HG03064 (cell line): ENCODE results near the gene SMPD4.
A peak's percentile ranks its signal among the peaks of the same experiment; 100 is the strongest.
"Not testable (repeated sequence)": the region's sequence is repeated elsewhere in the genome, so short reads cannot be mapped to it uniquely, and the experiment has no call there.

Experiments used
- ATAC-seq: cut with Tn5 transposase; IDR thresholded peaks from one replicate; pipeline ENCODE4 v1.9.1; 2021; ENCODE audit warnings: low read depth; ENCODE audit not compliant: unreplicated experiment

SMPD4 gene

DNA sequence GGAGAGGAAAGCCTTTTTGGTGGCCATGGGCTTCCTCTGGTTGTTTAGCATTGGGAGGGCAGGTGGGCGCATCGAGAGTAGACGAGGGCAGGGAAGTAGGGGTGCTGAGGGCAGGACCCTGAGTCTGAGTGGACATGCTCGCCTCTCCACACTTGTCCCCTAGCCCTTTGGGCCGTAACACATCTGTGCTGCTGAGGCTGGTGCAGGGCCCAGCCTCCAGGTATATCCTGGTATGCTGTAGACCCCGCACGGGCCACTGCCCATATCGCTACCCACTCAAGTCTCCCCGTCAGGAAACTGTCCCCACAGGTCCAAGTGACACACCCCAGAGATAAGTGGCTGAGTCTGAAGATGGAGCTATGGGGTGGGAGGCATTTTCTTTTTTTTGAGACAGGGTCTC lies 22.8 kb downstream of the SMPD4 start:
- ATAC-seq: no peak

DNA sequence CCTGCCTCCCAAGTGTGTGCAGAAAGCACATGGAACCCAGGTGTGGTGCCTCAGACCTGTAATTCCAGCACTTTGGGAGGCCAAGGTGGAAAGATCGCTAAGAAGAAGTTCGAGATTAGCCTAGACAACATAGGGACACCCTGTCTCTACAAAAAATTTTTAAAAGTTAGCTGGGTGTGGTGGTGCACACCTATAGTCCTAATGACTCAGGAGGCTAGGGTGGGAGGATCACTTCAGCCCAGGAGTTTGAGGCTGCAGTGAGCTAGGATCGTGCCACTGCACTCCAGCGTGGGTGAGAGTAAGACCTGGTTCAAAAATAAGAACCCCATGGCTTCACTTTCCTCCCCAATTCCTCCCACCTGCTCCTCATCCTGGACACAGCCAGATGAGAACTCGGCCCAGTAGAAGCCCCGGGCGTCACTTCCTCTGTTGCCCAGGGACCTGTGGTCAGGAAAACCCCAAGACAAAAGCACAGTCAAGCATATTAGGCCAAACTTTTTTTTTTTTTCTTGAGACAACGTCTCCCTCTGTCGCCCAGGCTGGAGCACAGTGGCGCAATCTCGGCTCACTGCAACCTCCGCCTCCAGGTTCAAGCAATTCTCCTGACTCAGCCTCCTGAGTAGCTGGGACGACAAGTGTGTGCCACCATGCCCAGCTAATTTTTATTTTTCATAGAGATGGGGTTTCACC lies 23.4 kb downstream of the SMPD4 start:
- peak; percentile 71 for ATAC-seq

DNA sequence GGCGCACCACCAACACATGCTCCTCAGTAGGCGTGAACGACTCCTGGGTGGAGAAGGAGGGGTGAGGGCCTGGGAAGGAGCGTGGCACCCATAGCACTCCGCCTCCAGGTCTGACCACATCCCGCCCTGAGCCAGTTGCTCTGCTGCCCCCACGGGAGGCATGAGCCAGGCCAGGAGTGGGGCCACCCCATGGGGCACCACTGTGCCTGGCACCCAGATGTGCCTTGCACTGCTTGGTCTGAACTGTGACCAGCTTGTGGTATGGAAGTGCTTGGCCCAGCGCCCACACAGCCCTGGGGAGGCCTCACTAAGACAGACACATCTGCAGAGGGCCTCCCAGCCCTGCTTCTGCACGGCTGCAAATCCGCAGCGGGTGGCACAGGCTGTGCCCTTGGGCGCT lies 24.0 kb downstream of the SMPD4 start:
- ATAC-seq: peak; percentile 38

DNA sequence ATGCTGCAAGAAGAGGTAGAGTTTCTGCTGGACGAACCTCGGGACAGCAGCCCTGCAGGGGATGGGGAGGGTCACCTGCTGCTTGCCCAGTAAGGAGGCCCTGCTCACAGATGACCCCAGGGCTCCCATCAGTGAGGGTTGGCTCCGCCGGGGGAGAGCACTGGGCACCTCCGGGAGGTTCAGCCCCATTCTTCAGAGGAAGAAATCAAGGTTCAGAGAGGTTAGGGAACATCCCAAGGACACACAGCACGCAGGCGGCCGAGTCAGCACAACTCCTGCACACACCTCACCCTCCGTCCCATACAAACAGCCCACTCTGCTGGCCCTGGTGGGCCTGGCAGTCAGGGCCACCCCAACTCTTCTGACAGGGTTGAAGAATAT lies 24.8 kb downstream of the SMPD4 start:
- ATAC-seq: no peak

DNA sequence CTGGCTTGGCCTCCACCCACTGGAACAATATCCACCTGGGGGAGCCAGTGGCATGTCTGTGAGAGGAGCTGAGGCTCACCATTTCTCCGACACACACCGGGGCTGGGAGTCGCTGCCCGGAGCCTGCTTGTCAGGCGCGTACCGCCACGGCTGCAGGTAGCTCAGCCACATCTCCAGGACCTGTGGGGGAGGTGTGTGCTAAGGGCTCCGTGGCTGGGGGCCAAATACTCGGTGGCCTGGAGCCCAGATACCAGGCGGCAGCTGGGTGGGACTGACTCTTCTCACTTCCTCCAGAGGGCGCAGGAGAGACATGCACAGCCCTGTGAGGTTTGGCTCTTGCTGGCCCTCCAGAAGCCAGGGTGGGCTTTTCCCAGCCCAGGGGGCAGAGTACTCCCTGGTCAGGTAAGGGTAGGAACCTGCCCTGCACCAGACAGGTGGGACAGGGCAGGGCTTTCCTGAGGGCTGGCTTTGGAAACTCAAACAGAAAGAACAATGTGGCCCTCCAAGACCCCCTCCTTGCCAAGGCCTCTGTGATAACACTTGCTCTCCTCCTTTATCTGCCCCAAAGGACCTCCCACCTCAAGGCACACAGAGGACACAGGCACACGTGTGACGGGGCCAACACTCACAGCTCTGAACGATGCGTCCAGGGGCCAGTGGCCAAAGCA lies 25.3 kb downstream of the SMPD4 start:
- ATAC-seq: not testable (repeated sequence)

DNA sequence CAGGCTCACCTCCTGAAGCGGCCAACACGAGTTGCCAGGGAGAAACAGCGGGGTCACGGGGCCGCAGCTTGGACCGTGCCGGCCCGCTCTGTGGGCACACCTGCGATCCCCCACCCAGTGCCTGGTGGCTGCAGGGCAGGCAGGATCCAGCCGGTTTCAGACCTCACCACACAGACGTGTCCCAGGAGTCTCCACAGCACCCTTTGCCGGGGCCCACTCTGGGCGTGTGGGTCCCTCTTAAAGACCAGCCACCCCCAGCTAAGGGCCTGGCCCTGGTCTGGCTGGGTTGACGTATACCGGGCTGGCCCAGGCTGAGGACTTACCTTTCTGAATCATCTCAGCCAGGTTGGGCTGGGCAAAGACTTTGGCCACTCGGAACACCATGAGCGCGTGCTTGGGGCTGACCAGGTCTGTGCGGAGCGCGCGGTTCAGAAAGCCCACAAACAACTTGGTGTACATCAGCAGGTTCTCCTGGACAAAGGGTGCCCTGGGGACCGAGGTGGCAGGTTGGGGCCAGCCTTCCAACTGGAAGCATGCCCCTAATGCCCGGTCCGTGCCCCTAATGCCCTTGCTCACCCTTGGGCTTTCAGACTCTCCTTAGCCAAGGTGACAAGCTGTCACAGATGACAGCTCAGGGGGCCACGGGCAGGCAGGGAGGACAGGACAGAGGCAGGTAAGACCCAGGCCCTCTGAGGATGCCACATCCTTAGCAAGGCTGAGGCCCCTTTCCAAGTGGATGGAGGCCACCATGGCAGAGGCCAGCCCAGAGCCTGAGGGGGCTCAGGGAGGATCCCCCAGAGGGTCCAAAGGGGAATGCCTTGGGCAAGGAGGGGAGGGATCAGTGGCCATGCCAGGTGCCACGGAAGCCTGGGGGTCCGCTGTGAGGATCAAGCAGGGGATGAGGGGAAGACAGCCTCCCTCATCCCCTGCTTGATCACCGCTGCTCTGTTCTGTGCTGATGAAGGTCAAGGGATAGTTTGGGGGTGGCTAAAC lies 26.3 kb downstream of the SMPD4 start:
- ATAC-seq: no peak

DNA sequence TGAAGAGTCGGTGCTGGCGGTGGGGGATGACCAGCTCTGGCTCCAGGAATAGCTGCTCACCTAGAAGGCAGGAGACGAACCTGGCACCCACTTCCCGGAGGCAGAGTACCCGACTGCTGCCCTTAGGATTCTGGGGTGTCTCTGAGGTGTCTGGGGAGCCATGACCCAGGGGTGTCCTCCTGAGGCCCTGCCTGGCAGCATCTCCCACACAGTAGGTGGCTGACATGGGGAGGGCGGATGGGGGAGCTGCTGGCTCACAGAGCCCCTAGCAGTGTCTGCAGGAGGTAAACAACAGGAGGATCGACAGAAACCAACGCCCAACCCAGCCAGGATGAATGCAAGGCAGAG lies 27.0 kb downstream of the SMPD4 start:
- ATAC-seq: not testable (repeated sequence)

DNA sequence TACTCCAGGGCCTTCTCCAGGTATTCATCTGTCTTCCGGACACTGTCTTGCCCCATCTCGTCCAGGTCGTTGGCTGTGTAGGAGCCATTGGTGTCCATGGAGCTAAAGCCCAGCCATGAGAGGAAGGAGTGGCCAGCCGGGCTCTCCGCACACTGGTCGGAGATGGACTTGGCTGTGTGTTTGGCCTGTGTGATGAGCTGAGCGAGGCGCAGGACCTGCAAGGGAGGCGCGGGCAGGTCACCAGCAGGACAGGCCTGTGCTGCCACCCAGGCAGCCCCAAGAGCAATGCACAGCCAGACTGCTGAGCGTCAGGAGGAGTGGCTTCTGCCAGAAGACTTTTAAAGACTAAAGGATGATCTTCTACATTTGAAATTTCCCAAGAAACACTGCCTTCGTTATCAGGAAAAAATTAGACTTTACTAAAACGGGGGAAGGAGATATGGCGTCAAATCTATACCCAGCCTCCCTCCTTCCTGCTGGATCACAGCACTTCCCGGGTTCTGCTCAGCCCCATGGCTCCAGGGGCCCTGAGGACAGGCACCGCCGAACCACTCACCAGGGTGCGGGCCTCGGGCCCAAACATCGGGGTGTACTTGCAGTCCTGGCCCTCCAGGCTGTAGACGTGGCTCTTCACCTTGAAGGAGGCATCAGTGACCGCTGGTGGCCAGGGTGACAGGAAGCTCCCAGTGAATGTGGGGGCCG lies 27.5 kb downstream of the SMPD4 start:
- ATAC-seq: not testable (repeated sequence)

DNA sequence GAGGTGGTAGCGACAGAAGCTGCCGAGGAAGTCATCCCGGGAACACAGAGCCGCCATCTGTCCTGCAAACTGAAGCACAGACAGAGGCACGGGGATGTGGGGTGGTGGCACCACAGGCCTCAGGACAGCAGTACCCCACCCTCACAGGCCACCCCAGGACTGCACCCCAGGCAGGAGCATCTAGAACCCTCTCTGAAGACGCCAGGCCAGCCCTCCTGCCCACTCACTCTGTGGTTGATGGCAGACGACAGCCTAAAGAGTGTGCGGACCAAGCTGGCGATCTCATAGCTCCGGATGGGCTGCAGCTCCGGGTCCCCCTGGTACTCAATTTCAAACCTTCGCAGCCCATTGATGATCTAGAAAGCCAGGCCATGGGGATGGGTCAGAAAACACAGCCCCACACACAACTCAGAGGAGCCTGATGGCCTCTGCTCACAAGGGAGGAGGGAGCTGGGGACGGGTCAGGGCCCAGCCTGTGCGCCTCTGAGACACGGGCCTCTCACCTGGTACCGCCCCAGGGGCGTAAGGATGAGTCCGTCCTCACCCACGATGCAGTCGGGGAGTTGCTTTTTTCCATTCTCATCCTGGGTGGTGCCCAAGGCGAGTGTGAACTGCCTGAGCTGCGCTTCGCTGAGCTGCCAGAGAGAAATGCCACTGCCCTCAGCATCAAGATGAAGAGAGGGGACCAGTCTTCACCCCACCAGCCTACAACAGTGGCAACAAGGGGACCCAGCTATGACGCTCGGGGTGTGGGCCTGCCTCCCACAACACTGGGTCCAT lies 28.4 kb downstream of the SMPD4 start:
- ATAC-seq: no peak

DNA sequence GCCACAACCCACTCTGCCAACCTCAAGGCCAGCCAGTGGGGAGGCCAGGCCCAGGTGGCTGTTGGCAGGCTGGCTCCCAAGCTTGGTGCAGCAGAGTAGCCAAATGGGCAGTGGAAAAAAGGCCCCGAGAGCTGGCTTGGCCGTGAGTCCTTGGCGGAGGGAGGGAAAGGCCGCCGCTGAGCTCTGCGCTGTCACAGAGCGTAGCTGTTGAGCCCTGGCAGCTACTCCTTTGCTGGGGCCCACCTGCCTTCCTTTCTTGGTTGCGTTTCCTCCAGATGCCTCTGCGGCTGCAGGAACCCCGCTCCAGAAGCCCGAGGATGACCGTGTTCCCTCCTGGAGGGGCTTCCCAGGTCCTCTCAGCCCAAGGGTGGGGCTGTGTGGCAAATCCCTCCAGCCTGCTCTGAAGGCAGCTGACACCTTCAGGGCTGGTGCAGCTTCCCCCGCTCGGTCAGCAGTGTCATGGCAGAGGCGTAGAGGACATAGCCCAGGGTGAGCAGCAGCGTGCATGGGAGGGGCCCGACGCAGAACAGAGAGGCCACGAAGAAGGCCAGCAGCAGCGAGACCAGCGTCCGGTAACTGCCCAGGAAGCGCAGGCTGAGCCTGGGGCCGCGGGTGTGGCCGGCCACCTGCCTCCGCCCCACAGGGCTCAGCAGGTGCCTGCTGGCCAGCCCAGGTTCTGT lies 29.1 kb downstream of the SMPD4 start:
- ATAC-seq: not testable (repeated sequence)

DNA sequence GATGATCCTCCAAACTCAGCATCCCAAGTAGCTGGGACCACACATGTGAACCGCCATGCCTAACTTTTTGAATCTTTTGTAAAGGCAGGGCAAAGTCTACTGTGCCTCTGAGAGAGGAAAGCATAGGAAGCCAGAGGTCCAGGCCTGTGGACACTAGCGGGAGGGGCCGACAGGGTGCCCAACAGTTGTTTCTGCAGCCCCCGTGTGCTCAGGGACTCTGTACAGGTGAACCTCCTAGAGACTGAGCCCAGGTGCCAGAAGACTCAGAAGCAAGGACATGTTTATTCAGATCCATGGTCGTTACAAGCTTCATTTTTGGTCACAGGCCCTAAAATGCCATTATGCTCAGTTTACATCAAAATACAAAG lies 30.3 kb downstream of the SMPD4 start:
- ATAC-seq: not testable (repeated sequence)

DNA sequence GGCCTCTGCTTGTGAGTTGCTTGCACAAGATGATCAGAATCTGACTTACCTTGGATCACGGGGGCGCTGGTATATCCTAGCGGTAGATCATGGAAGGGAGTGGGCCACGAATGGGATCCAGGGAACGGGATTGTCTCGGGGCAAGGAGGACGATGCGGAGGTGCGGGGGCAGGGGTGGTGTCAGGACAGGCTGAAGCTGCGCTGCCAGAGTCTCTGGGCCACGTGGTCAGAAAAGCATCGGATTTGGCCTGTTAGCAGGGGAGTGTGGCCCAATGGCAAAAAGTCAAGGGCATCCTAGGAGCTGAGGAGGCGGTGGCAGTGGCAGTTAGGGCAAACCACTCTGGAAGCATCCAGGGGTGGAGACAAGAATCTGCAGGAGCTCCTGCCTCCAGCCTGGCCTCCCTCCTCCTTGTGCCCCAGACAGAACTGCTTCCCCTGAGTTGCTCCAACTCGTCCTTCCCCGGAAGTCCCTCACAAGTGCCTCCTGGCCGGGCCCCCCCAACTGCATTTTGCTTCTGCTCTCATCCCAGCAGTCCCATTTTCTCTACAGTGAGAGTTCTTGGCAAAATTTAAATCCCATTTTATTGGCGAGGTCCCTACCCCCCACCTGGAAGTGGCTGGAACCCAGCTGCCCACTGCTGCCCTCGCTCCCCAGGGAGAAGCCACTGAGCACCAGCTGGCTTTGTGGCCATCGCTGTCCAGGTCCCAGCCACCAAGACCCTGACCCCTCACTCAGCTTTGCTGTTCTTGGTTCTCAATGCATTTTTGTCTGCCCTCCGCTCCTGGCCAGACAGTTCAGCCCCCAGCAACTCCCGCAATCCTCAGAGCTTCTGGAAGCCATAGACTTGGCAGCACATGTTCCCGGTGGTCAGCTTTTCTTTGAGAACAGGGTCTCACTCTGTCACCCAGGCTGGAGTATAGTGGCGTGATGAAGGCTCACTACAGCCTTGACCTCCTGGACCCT lies 30.9 kb downstream of the SMPD4 start:
- ATAC-seq: no peak

DNA sequence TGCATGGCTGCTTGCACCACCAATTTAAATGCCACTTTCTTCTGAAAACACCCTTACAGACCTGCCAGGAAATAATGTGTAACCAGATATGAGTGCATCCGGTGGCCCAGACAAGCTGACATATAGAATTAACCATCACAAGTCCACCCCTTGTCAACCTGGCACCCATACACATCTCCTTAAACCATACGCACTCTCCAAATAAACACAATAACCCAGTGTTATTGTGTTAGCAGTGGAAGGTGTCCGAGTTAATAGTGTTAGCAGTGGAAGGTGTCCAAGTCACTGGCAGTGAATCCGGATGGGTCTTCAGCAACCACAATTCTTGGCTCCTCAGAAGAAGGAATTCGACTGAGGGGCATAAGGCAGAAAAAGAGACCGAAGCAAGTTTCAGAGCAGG lies 32.9 kb downstream of the SMPD4 start:
- not testable (repeated sequence) for ATAC-seq

DNA sequence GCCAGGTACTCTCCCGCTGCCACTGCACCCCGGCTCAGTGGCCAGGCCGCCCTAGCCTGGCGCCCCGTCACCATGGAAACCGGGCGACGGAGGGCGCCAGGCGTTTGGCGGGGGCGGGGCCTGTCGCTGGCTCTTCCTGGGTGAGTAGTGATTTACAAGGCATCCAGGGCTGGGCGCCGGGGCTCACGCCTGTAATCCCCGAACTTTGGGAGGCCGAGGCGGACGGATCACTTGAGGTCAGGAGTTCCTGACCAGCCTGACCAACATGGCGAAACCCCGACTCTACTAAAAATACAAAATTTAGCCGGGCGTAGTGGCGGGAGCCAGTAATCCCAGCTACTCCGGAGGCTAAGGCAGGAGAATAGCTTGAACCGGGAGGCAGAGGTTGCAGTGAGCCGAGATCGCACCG lies 36.4 kb downstream of the SMPD4 start, which contains the start of gene CCDC74B:
TSS of gene CCDC74B (minus strand) at position 107 of the 409 bp plus-strand sequence. CDS start 116 bp downstream, outside the sequence.
- peak; percentile 87 for ATAC-seq

DNA sequence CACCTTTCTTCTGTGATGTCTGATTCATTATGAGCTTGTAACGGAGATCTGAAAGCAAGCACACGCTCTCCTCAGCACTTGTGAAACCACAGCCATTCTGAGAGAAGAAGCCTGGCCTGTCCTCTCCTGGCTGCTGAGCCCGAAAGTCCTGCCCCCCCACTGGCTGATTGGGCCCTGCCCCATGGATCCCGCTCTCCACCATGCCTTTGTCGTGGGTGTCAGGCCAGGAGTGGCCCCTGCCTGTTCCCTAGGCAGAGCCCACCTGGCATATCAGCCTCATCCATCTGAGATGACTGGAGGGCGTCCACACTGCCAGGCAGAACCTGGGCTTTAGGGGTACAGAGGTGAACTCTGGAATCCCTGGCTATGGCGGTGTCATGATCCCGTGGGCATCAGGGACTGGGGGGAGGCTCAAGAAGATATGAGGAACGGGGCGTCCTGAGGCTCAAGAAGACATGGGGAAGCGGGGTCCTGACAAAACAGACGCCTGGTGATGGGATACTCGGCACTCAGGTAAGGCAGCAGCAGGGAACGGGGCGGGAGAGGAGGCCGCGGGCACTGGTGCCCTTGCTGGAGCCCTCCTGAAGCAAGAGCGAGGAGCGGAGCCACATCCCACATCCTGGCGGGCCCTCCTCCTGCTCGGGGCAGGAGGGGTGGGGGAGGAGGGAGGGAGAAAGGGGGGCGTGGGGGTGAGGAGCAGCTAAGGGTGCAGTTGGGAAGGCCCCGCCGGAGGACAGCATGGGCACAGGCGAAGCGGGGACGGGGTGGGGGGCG lies 37.9 kb downstream of the SMPD4 start:
- ATAC-seq: not testable (repeated sequence)

DNA sequence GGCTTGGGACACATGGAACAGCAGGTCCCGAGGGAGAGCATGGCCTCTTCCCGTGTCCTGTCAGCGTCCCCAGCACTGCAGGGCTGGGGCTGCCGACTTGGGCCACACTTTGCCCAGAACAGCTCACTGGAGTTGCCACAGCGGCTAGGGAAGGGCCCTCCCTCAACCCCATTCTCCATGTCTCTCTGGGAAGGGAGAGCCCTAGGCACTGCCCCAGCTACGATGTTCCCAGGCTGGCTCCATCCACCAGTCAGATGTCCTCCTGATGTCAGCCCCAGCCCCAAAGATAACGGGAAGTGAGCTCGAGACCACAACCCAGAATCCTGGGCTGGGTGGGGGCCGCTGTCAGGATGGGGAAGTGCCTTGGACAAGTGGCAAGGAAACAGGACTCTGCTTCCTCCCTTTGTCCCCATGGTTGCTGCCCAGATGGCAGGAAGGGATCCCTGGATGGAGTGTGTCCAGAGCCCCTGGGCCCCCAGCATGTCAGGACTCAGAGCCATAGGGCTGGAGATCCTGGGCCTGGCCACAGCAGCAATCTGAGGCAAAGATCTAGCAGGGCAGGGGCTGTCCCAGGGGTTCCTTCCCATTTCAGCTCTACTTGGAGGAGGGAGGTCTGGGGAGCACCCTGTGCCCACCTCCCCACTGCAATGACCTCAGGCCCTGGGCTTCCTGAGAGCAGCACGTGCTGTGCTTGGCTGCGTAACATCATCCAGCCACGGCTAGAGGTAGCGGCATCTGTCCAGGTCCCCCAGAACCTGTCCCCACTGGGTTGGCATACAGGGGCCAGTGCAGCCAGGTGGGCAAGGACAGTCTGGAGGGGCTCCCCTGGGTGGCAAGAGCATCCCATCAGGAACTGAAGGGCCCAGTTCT lies 38.8 kb downstream of the SMPD4 start:
- not testable (repeated sequence) for ATAC-seq
